ENCODE measurements around the gene SYNGR1.
"Not testable (repeated sequence)": the region's sequence is repeated elsewhere in the genome, so short reads cannot be mapped to it uniquely, and the experiment has no call there.

The SYNGR1 gene

DNA sequence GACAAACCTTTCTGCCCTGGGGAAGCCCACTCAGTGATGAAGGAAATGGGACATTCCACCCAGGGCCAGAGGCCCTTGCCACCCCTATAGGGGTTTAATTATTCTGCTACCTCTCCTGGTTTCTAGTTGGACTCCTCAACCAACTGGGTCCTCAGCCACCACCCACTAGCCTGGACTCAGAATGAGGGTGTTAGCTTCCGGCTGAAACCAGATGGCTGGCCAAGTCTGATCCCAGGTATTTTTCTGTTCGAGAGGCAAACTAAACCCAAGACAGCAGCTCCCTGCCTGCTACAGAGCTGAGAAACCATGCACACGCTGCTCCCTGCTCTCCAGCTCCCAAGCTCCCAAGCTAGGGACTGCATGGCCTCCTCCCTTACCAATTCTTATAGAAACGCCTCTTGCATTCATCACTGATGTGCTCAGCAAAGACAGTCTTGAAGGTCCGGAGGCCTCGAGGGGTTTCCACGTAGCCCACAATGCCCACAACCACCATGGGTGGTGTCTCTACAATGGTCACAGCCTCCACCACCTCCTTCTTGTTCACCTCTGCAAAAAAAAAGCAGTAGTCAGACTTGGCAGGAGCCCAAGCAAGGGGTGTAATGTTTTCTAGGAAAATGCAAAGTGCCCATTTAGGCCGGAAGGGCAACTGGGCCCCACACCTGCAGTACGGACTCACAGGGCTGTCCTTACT, 32.6 kb upstream of the SYNGR1 start:
- DNase-seq, result no peak

DNA sequence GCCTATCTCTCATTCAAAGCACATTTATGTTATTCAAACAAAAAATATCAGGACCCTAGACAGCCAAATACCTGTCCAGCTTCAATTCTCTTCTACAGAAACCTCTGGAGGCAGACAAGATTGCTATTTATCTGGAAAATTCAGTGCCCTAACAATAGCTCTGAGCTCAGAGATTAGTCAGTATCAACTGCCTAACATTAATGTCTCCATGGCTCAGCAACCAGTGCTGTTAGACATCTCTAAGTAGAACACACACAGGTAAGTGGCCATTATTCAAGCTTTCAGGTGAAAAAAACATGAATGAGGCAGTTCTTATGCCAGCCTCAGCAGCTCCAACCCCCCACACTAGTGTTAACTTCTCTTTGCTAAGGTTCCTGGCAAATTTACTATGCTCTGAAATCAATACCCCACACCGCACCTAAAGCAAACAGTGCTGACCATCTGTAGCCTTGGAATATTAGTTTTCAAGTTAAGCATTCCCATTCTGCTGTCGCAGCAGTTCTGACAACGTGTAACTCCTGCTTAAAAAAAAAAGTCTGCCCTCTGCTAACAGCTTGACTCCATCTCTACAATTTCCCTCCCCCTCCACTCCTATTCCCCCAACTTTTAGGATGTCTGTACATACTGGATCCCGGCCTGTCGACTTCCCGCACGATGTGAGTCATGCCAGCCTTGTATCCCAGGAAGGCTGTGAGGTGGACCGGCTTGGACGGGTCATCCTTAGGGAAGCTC, 31.9 kb upstream of the SYNGR1 start:
- no peak for DNase-seq

GRCh38 chr22:39318507-39319283, 31.1 kb upstream of the SYNGR1 start:
- peak; percentile 40 for DNase-seq

- peak; percentile 99 for DNase-seq
Measured at GRCh38 chr22:39319284-39320022, 30.3 kb upstream of the SYNGR1 start, which contains the start of gene RPL3. Gene RPL3 (minus strand): TSS chr22:39319623. CDS start chr22:39319597, 26 bp downstream.

DNA sequence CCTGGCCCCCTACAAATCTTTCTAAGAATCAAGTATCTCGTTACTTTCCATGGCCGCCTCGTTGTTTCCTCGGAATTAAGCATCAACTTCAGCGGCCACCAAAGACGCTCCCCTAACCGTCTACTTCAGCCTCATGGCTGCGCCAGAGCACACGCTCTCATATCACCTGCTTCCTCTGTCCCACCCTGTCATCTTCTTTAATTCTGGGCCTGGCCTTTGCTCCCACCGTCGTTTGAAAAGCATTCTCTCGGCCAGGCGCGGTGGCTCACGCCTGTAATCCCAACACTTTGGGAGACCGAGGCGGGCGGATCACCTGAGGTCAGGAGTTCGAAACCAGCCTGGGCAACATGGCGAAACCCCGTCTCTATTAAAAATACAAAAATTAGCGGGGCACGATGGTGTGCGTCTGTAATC, 29.2 kb upstream of the SYNGR1 start:
- DNase-seq, result not testable (repeated sequence)

DNA sequence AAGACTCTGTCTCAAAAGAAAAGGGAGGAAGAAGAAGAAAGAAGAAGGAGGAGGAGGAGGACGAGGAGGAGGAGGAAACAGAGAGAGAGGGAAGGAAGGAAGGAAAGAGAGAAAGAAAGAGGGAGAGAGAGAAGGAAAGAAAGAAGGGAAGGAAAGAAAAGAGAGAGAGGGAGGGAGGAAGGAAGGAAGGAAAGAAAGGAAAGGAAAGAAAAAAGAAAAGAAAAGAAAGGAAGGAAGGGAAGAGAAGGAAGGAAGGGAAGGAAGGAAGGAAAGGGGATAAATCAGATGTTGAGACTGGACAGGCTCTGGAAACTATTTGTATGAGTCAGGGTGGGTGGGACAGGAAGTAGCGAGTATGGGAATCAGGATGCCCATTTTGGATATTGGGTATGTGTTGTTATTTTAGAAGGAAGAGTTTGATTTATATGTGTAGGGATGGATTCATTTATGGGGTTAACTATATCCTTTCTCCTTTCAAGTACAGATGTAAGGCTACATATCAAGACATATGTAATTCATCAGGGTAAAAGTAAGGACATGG, 24.3 kb upstream of the SYNGR1 start:
- DNase-seq, result no peak

DNA sequence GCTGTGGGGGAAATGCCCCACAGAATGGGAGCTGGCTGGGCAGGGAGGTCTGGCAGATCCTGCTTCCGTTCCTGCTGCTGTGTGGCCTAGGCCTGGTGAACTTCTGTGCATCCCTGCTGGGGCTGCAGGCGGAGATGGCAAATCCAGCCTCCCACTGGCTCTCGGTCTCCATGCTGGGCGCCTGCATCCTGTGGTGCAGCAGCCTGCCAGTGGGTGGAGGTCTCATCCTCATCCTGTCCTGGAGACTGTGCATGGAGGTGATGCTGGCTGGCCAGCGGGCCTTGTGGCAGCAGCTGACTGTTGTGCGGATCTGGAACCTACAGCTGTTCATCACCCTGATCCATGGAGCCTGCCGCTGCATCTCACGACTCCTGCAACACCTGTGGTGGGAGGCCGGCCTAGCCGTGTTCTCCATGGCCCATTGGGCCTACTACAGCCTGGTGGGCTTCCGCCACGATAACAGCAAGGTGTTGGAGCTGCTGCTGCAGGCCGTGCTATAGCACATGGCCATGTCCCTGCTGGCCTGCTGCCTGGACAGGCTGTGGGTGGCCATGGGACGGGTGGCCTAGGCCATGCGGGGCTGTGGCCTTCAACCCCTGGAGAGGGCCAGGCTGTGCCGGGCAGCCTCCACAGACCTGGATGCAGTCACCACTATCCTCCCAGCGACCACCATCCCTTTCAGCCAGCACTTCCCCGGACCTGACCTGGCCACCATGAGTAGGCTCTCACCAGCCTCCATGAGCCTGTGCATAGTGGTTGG, 21.6 kb upstream of the SYNGR1 start:
- no peak for DNase-seq

DNA sequence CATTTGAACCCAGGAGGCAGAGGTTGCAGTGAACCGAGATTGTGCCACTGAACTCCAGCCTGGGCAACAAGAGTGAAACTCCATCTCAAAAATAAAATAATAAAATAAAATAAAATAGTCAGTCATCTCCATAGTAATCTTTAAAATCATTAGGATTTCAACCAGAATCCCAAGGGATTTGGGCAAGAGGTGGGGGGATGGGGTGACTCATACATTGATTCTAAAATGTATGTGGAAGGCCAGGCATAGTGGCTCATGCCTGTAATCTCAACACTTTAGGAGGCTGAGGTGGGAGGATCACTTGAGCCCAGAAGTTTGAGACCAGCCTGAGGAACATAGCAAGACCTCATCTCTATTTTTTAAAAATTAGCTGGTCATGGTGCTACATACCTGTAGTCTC, 19.2 kb upstream of the SYNGR1 start:
- not testable (repeated sequence) for DNase-seq

GRCh38 chr22:39332441-39333064, 17.2 kb upstream of the SYNGR1 start:
- no peak for DNase-seq

DNA sequence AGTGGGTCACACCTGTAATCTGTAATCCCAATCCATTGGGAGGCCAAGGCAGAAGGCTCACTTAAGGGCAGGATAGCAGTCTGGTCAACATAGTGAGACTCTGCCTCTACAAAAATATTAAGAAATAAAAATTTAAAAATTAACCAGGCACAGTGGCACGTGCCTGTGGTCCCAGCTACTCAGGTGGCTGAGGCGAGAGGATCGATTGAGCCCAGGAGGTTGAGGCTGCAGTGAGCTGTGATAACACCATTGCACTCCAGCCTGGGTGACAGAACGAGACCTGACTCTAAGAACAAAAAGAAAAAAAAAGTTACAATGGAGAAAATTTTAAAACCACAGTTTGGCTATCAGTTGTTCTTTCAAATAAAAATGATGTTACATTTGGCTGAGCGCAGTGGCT, 13.4 kb upstream of the SYNGR1 start:
- DNase-seq, result no peak

- not testable (repeated sequence) for DNase-seq
Measured at GRCh38 chr22:39339775-39340174, 10.0 kb upstream of the SYNGR1 start.

DNA sequence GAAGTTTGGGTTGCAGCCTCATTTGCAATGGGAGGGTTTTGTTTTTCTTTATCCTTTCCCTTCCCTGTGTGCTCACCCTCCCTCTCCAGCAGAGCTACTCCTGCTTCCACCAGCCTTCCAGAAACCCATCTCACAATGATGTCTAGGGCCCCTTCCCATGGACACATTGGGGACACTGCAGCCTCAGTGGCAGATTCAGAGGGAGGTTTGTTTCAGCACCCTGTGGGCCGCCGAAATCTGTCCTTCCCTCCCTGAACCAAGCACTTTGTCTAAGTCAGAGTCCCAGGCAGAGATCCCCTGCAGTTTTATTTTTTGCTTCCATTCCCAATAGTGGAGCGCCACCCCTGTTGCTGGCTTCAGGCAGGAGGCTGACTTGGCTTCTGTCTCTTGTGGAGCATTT, 8.6 kb upstream of the SYNGR1 start:
- DNase-seq, result no peak

DNA sequence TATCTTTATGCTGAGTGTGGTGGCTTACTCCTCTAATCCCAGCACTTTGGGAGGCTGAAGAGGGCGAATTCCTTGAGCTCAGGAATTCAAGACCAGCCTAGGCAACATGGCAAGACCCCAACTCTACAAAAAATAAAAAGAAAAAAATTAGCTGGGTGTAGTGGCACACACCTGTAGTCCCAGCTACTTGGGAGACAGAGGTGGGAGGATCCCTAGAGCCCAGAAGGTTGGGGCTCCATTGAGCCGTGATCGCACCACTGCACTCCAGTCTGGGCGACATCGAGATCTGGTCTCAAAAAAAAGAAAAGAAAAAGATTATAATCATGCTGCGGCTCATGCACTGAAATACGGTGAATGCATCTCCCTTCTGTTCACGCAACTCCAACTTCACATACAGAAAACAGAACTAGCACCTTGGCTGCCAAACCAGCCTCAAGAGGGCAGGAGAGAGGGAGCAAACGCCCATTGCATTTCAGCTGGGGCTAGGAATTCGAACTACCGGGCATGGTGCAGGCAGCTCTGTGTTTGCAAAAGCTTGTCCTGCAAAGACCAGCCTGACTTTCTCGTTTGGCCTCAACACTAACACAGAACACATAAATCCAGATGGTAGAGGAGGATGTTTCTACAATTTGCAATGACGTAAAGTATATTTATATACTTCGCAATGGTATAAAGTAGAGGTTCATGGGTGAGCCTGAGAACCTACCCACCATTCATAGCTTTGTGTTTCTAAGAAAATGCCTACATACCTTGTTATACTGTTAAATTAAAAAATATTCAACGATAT, 6.3 kb upstream of the SYNGR1 start:
- DNase-seq, result peak; percentile 67

DNA sequence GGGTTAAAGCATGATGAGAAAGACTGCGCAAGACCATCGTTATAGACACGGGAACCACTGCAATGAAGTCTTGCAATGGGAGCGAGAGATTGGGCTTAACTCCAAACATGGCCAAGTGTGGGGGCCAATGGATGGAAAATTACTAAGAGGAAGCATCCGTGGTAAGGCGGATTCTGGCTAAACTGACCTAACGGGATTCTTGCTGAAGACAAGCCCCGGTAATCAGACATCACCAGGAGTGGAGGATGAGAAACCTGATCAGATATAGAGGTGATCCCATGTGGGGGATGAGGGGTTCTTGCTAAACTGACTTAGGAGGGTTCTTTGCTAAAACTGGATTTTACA, 5.8 kb upstream of the SYNGR1 start:
- no peak for DNase-seq

GRCh38 chr22:39345231-39345630, 4.6 kb upstream of the SYNGR1 start:
- DNase-seq, result no peak

- DNase-seq, result peak; percentile 19
Measured at GRCh38 chr22:39348909-39349505, 784 bp upstream of the SYNGR1 start.

DNA sequence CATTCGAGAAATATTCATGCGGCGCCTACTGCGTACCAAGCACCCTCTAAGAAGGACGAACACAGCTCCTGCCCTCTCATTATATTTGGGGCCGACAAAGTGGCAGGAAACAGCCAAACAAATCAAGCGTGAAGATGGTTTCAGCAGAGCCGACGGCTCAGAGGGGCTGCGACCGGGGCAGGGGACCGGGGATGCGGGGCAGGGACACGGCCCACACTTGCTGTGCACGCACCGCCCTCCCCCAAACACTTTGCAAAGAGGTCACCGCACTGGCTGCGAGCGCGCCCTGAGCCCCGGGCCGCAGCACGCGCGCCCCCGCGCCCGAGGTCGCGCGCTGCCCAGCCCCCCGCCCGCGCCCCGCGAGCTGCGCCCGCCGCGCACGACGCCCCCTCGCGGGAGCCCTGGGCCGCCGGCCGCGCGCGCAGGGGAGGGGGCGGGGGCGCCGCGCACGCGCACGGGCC, 255 bp upstream of the SYNGR1 start:
- DNase-seq, result no peak

DNA sequence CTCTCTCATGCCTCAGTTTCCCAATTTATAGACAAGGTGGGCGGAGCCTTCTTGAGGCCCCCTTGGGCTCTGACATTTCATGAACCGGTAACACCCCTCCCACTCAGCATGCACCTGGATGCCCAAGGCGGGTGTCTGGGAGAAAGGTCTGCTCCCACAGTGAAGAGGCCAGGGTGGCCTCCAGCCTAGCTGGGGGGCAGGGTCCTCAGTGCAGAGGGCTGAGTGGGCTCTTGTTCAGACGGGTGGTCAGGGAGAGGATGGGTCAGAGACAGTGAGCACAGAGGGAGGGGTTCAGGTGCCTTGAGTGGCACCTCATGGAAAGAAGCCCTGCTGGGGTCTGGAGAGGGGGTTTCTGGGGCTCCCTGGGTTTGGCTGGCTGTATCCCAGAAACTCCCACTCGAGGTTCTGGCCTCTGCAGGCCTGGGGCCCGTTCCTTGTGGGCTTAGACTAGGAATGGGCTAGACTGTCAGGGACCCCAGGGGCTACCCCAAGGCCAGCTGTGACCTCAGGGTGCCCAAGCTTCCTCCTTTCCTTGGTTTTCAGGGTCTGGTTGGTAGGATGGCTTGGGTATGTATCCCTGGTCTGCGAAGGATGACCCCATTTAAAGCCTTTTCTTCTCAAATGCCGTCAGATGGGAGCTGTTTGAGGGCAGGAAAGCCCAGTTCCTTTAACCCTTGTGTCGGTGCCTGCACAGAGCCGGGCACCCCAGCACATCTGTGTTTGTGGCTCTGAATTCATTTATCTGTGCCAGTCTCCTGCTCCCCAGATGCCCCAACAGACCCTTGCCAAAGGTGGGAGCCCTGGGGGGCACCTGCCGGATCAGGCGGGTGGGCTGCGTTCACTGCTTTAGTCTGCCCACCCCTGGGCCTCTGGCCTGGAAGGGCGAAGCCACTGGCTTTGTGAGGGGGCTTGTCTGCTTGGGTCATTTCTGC, 1.2 kb downstream of the SYNGR1 start:
- DNase-seq, result no peak

GRCh38 chr22:39351689-39352214, 2.0 kb downstream of the SYNGR1 start:
- DNase-seq, result no peak

Measured in inflammatory macrophage treated with lipopolysaccharide for 4 hours (primary cell).